Neural progenitor cell (in vitro differentiated cells): ENCODE results near the gene SSBP3.

Source experiments
- EZH2 ChIP-seq: fragments of 200-600 bp; sonication (generic); IDR thresholded peaks from 2 replicates; pipeline ENCODE4 v1.6.1; 2017; ENCODE audit warnings: antibody characterized with exemption, mild to moderate bottlenecking, moderate library complexity
- TF ChIP-seq, protein P1 (sequence below): fragments of 200-600 bp; sonication (generic); IDR thresholded peaks from 2 replicates; pipeline ENCODE4 v1.5.1; 2017; ENCODE audit warnings: antibody characterized with exemption, mild to moderate bottlenecking

DNA sequence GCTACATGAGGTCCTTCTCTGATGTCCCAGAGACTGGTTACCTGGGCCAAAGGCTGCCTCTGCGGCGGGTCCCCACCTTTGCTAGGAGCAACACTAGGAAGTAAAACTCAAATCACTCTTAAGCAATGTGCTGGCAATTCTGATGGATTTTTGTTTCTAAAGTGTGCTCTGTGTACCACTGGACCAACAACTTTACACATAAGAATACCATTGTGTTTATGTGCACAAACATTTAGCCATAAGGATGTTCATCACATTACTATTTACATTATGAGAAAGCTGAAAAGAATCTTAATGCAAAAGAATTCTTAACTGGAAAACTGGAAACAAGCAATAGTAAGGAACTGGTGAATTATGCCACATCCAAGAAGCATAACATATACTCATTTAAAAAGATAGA lies 38.6 kb downstream of the SSBP3 start:
- TF ChIP-seq, protein P1, sequence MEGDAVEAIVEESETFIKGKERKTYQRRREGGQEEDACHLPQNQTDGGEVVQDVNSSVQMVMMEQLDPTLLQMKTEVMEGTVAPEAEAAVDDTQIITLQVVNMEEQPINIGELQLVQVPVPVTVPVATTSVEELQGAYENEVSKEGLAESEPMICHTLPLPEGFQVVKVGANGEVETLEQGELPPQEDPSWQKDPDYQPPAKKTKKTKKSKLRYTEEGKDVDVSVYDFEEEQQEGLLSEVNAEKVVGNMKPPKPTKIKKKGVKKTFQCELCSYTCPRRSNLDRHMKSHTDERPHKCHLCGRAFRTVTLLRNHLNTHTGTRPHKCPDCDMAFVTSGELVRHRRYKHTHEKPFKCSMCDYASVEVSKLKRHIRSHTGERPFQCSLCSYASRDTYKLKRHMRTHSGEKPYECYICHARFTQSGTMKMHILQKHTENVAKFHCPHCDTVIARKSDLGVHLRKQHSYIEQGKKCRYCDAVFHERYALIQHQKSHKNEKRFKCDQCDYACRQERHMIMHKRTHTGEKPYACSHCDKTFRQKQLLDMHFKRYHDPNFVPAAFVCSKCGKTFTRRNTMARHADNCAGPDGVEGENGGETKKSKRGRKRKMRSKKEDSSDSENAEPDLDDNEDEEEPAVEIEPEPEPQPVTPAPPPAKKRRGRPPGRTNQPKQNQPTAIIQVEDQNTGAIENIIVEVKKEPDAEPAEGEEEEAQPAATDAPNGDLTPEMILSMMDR = no peak
- TF ChIP-seq EZH2 = no peak
